Activated naive CD4-positive, alpha-beta T cell treated with anti-CD3 and anti-CD28 coated beads, Interleukin-2, amount 50 U/mL, for 16 hours (primary cell): ENCODE measurements around the gene SPTLC1.
A peak's percentile ranks its signal among the peaks of the same experiment; 100 is the strongest.
"Not testable (repeated sequence)": the region's sequence is repeated elsewhere in the genome, so short reads cannot be mapped to it uniquely, and the experiment has no call there.

Source experiments
- DNase-seq: peaks from one replicate; pipeline ENCODE4 v3.0.0-alpha.2; 2020

The SPTLC1 gene

DNA sequence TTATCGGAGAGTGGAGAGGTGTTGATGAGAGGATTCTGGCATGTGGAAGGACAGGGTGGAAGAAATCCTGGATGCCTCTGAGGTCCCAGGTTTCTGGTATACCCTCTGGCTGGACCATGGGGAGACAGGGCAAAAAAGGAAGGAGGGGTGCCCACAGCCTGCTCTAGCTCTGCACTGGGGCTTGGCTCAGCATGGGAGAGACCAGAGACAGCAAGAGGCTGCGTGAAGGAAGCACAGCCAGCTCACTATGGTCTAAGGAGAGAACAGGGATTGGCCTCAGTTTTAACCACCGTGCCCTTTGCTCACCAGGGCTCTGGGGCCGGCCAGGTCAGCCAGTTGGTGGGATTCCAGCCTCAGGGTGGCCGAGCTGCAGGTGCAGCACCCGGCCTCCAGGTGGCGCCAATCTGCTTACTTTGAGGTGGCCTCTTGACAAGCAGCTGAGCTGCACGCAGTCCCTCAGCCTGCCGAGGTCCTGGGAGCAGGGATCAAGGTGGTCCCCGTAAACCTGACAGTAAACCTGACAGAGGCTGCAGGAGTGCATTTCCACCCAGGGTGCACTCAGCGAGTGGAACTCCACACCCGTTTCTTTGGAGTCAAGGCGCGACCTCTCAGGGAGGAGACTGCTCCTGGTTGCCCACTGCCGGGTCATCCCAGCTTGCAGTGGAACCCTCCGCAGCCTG is 25.0 kb upstream of the SPTLC1 start:
- DNase-seq = peak; percentile 66

DNA sequence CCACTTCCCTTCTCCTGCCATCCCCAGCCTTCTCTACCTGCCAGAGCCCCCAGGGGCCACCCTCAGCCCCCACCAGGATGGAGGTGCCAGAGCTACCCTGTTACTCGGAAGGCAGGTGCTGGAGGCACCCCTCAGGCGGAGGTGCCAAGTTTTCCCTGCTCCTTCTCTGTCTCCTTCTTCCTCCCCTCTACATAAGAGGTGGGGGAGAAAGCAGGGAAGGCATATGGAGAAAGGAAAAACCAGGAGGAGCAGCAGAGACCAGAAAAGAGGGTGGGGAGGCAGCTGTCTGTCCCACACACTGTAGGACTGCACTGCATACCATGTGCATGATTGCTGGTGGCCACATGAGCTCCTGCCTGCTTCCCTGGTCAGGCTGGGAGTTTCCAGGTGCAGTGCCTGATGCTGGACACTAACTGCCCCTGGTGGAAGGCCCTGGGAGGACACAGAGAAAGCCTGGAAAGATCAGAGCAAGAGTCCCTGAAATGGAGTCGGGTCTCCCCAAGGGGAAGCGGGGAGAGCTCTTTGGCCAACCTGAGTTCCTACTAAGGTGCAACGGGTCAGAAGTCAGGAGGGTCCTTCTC is 23.8 kb upstream of the SPTLC1 start:
- not testable (repeated sequence) for DNase-seq

GRCh38 chr9:92138157-92138959 is 23.1 kb upstream of the SPTLC1 start:
- DNase-seq = peak; percentile 79

- no peak for DNase-seq
These were observed 21.1 kb upstream of the SPTLC1 start for GRCh38 chr9:92136184-92136858.

DNA sequence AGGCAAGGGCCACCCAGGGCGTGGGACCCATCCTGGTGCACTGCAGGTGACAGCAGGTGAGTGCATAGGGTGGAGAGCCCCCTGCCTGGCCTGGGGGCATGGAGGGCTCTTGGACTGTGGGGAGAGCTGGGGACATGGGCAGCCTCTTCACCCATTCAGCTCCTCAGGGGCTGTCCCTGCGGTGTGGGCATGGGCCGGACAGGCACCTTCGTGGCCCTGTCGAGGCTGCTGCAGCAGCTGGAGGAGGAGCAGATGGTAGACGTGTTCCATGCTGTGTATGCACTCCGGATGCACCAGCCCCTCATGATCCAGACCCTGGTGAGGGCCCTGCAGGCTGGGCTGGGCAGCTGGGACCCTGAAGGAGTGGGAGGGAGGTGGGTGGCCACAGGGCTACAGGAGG is 20.4 kb upstream of the SPTLC1 start:
- DNase-seq = no peak

- peak; percentile 72 for DNase-seq
These were observed 18.9 kb upstream of the SPTLC1 start for GRCh38 chr9:92133949-92134604.

DNA sequence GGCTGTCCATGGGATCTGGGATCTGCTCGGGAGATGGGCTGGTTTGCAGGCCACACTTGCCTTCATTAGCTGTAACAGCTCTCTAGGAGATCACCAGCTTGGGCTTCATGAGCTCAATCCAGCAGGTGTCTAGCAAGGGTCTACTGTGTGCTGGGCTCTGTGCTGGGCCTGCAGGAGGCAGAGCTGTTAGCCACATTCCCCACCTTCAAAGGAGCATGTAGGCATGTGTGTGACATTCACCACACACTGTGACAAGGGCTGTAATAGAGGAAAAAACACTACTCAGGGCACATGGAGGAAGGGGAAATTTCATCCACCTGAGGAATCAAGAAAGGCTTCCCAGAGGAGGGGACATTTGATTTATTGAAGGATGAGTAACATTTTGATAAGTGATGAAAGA is 17.7 kb upstream of the SPTLC1 start:
- DNase-seq = not testable (repeated sequence)

DNA sequence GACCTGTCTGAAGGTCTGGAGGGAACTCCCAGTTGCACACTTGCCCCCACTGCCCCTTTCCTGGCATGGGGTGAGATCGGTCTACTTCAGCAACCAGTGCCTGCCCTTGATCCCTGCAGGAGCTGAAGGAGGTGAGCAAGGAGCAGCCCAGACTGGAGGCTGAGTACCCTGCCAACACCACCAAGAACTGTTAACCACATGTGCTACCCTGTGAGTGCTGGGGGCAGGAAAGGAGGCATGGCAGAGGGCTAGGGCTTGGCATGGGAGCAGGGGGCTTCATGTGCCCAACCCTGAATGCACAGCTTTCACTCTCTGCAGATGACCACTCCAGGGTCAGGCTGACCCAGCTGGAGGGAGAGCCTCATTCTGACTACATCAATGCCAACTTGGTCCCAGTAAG is 17.3 kb upstream of the SPTLC1 start:
- no peak for DNase-seq

GRCh38 chr9:92122800-92123199 is 7.6 kb upstream of the SPTLC1 start:
- DNase-seq = no peak

- no peak for DNase-seq
These were observed 6.8 kb upstream of the SPTLC1 start for GRCh38 chr9:92122061-92122460.

DNA sequence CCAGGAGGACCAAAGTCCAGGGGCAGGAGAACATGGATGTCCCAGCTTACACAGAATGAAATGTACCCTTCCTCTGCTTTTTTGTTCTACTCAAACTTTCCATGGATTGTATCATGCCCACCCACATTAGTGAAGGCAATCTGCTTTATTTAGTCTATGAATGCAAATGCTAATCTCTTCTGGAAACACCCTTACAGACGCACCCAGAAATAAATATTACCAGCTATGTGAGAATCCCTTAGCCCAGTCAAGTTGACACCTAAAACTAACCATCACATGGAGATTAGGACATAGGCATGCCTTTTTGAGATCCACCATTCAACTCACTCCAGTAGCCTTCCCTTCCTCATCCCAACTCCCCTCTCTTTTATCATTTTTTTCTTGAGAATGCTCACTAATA is 6.1 kb upstream of the SPTLC1 start:
- no peak for DNase-seq

- no peak for DNase-seq
These were observed 4.9 kb upstream of the SPTLC1 start for GRCh38 chr9:92120138-92120537.

- no peak for DNase-seq
These were observed 4.4 kb upstream of the SPTLC1 start for GRCh38 chr9:92119586-92119985.

DNA sequence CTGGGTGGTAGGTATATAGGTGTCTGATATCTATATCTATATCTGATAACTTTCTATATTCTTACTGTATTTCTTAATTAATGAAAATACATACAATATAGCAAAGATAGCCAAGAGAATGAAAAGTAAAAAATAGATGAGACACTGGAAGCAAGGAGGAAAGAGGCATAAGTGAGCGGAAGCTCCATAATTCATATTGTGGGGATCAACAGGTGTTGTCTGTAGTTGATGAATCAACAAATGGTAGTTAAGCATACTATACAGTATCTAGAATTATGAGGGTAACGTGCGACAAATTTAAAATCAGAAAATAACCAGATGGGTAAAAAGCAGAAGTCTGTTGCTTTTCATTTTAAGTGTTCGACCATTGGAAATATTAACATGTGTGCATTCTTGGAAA is 7.1 kb downstream of the SPTLC1 start:
- DNase-seq = no peak

DNA sequence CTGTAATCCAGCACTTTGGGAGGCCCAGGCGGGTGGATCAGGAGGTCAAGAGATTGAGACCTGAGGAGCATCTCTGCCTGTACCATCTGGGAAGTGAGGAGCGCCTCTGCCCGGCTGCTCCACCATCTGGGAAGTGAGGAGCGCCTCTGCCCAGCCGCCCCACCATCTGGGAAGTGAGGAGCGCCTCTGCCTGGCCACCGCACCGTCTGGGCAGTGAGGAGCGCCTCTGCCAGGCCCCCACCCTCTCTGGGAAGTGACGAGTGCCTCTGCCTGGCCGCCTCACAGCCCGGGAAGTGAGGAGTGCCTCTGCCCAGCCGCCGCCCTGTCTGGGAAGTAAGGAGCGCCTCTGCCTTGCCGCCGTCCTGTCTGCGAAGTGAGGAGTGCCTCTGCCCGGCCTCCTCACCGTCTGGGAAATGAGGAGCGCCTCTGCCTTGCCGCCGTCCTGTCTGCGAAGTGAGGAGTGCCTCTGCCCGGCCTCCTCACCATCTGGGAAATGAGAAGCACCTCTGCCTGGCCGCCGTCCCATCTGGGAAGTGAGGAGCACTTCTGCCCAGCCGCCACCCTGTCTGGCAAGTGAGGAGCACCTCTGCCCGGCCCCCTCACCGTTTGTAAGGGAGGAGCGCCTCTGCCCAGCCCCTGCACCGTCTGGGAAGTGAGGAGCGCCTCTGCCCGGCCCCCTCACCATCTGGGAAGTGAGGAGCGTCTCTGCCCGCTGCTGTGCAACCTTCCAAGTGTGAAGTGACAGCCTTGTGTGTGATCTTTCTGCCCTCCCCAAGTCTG is 9.6 kb downstream of the SPTLC1 start:
- not testable (repeated sequence) for DNase-seq

GRCh38 chr9:92103601-92104000 is 11.6 kb downstream of the SPTLC1 start:
- not testable (repeated sequence) for DNase-seq

- DNase-seq = no peak
These were observed 14.8 kb downstream of the SPTLC1 start for GRCh38 chr9:92100237-92100911.

- no peak for DNase-seq
These were observed 16.6 kb downstream of the SPTLC1 start for GRCh38 chr9:92098638-92099037.

DNA sequence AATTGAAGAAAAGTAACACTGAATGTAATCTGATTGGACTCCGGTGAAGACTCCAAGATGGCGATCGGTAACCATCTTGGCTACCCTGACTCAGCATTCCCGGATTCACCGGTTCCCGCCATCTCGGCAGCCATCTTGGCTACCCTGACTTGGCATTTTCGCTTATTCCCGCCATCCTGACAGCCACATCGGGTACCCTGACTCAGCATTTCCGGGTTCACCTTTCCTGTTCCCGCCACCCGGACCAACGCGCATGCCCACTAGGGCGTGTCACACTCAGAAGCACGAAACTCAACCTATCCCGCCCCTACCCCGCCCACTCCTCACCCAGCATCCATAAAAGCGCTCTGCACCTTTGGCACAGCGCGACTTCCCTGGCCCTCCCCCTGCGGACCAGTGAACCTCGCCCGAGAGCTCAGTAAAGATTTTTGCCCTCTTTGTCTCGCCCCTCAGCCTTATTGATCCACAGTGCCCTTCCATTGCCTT is 17.2 kb downstream of the SPTLC1 start:
- DNase-seq = peak; percentile 49

GRCh38 chr9:92095236-92095635 is 20.0 kb downstream of the SPTLC1 start:
- DNase-seq = no peak

- peak; percentile 21 for DNase-seq
These were observed 20.6 kb downstream of the SPTLC1 start for GRCh38 chr9:92094655-92095054.
